ENCODE results near the gene RFC2.
"Not testable (repeated sequence)": the region's sequence is repeated elsewhere in the genome, so short reads cannot be mapped to it uniquely, and the experiment has no call there.

The RFC2 gene

DNA sequence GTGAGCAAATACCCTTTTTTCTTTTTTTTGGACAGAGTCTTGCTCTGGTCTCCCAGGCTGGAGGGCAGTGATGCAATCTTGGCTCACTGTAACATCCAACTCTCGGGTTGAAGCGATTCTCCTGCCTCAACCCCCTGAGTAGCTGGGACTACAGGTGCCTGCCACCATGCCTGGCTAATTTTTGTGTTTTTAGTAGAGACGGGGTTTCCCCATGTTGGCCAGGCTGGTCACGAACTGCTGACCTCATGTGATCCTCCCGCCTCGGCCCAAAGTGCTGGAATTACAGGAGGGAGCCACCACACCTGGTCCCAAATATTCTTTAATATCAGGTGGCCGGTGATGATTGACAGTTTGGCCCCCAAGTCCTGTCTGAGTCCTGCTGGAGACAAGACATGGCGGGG is 37.8 kb downstream of the RFC2 start:
- no peak for DNase-seq

DNA sequence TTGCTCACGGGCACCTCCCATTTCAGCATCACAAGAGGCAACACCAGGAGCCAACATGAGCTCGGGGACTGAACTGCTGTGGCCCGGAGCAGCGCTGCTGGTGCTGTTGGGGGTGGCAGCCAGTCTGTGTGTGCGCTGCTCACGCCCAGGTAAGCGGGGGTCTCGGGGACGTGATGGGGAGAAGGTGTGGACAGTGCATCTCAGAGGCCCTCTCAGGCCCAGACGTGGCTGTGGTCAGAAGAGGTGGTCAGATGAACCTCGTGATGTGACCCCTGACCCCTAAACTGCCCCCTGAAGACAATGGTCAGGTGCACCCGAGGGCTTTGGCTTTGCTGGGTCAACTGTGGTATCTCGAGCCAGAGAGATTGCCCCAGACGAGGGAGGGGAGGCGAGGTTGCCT is 38.3 kb downstream of the RFC2 start:
- no peak for DNase-seq

DNA sequence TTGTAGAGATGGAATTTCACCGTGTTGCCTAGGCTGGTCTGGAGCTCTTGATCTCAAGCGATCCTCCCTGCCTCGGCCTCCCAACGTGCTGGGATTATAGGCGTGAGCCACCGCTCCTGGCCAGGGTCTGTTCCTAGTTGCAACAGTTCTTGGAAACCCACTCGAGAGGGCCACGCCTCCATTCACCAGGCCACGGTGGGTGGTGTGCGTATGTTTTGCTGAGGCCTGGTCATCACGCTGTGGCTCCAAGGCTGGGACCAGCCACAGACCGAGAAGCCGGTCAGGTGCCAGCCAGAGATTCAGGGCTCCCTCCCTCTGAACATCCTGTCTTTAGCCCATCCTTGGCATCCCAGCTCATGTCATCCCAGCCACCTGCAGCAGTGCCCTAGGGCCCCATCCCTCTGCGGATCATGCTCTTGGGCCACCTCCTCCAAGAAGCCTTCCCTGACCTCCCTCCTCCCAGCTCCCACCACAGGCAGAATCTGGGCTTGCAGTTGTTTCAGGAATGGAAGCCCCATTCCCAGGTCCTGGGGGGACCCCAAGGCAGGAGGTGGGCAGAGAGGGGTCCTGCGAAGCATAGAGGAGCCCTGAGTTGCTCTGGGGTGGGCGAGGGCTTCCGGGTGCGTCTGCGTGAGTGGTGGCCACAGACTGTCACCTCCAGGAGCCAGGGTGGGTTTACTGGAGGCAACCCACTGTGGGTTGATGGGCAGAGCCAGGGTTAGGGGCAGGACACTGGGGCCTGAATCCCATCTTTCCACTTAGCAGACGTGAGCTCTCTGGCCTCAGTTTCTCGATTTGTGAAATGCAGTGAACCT is 39.2 kb downstream of the RFC2 start:
- DNase-seq = no peak

DNA sequence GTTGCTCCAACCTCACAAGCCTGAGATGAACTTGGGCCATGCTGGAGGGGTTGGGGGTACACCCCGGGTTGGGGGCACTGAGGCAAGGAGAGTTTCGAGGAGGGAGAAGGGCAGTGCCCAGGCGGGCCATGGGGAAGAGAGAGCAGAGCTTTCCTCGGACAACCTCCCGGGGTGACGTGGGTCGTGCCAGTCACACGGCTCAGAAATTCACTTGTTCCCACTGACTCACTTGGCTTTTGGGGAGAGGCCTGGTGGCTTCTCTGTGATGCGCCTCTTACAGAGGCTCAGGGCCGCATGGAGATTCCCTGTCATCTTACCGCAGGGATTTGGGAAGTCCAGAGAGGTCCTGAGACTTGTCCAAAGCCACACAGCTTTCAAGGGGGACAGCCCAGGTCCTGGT is 41.5 kb downstream of the RFC2 start:
- no peak for DNase-seq

DNA sequence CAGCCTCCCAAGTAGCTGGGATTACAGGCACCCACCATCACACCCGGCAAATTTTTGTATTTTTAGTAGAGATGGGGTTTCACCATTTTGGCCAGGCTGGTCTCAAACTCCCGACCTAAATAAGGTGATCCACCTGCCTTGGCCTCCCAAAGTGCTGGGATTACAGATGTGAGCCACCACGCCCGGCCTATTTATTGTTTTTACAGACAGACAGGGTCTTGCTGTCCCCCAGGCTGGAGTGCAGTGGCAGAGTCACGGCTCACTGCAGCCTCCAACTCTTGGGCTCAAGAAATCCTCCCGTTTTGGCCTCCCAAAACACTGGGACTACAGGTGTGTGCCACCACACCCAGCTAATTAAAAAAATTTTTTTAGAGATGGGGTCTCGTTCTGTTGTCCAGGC is 46.0 kb downstream of the RFC2 start:
- DNase-seq = not testable (repeated sequence)

DNA sequence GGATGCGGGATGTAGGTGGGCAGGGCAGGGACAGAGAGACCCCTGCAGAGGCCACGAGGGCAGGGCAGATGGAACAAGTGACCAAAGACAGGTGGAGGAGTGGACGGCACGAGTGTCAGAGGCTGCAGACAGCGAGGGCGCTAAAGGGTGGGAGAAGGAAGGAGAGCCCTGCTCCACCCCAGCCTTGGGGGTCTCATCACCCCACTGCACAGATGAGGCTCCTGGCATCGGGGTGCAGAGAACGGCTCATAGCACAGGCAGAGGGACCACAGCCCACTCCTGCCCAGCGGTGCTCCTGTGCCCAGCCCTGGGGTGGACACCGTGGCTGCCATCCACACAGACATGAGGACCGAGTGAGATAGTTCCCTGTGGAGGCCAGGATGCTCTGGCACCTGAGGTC is 46.6 kb downstream of the RFC2 start:
- DNase-seq = no peak

DNA sequence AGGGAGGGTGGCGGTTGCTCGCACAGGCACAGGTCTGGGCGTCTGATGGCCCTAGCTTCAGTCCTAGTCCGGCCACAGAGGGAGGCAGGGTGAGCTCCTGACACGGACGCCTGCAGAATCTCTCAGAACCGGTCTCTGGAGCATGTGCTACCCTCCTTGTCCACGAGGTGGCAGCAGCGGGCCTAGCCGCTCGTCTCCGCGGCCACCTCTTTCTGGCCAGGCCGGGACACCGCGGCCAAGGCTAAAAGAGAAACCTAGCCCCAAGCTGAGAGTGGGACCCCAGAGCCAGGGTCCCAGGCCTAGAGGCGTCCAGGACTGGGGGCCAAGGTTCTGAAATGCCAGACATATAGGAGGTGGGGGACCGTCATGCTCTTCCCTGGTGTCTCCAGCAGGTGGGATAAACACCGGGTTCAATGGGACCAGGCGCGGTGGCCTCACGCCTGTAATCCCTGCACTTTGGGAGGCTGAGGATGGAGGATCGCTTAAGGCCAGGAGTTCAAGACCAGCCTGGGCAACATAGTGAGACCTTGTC is 47.5 kb downstream of the RFC2 start:
- peak; percentile 66 for DNase-seq

DNA sequence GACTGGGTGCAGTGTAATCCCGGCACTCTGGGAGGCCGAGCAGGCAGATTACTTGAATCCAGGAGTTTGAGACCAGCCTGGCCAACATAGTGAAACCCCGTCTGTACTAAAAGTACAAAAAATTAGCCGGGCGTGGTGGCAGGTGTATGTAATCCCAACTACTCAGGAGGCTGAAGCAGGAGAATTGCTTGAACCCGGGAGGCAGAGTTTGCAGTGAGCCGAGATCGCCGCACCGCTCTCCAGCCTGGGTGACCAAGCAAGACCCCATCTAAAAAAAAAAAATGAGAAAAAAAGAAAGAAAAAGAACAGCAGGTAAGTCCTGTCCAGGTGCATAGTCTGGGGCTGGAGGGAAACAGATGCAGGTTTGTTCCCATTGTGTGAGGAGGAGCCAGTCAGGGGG is 48.1 kb downstream of the RFC2 start:
- not testable (repeated sequence) for DNase-seq

DNA sequence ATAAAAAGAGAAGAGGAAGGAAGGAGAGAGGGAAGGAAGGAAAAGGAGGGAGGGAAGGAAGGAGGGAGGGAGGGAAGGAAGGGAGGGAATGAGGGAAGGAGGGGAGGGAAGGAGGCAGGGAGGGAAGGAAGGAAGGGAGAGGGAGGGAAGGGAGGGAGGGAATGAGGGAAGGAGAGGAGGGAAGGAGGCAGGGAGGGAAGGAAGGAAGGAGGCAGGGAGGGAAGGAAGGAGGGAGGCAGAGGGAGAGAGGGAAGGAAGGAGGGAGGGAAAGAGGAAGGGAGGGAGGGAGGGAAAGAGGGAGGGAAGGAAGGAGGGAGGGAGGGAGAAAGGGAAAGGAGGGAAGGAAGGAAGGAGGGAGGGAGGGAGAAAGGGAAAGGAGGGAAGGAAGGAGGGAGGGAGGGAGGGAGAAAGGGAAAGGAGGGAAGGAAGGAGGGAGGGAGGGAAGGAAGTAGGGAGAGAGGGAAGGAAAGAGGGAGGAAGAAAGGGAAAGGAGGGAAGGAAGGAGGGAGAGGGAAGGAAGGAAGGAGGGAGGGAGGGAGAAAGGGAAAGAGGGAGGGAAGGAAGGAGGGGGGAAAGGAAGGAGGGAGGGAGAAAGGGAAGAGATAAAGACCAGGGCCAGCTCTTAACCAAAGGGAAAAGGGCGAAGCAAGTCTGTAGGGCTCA is 50.1 kb downstream of the RFC2 start:
- no peak for DNase-seq

DNA sequence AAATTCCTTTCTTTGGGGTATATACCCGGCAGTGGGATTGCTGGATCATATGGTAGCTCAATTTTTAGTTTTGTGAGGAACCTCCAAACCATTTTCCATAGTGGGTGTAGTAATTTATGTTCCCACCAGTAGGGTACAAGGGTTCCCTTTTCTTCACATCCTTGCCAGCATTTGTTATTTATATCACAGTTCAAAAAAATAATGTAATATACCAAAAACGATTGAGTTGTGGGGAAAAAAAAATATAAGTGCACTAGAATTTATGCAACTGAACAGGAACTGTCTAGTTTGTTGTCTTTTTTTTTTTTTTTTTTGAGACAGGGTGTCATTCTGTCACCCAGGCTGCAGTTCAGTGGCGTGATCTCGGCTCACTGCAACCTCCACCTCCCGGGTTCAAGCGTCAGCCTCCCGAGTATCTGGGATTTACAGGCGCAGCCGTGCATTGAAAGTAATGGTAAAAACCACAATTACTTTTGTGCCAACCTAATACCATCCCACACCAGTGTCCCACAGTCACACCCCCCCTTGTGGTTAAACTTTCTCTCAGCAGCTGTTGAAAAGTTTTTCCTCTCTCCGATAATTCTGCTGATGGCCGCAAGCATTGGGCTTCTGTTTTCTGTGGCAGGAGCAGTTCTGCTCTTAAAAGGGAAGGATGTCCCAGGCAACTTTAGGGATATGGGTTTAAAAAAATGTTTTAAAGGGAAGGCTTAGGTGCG is 51.2 kb downstream of the RFC2 start:
- no peak for DNase-seq

DNA sequence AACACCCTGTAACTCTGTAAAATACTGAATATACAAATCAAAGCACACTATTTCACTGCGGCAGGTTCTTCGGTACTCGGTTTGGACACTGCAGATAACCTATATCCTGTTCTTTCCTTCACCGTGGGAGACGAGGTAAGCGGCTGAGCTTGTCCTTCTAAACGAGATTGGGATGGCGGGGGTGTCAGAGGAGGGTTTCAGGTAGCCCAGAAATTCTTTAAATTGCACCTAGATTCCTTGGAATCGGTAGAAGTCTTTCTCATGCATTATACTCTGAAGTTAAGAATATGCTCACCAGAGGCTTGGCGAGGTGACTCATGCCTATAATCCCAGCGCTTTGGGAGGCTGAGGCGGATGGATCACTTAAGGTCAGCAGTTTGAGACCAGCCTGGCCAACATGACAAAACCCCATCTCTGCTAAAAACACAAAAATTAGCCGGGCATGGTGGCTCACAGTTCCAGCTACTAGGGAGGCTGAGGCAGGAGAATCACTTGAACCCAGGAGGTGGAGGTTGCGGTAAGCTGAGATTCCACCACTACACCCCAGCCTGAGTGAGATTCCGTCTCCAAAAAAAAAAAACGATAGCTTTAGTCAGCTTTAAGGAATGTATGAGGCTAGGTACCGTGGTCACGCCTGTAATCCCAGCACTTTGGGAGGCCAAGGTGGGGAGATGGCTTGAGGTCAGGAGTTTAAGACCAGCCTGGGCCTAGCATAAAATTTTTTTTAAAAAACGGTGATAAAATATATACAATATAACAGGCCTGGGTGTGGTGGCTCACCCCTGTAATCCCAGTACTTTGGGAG is 54.4 kb downstream of the RFC2 start:
- no peak for DNase-seq

DNA sequence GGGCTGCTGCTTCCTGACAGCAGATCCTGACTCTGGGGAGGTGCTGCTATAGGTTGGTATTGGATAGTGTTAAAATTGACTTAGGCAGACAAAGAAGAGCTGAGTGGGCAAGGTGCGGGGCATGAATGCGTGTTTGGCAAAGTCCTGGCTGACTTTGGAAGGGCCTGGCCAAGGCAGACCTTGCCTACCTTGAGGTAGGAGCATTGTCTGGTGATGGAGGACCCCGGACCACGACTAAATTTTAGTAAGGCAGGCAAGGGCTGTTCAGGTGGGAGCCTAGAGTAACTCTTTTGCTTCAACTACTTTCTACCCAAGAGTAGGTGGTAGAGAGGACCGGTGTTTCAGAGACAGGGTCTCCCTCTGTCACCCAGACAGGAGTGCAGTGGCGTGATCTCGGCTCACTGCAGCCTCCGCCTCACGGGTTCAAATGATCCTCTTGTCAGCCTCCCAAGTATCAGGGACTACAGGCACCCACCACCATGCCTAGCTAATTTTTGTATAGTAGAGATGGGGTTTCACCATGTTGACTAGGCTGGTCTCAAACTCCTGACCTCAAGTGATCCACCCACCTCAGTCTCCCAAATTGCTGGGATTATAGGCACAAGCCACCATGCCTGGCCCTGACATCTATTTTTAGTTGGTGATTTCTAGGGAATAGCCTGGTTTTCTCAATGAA is 56.6 kb downstream of the RFC2 start:
- DNase-seq = no peak

DNA sequence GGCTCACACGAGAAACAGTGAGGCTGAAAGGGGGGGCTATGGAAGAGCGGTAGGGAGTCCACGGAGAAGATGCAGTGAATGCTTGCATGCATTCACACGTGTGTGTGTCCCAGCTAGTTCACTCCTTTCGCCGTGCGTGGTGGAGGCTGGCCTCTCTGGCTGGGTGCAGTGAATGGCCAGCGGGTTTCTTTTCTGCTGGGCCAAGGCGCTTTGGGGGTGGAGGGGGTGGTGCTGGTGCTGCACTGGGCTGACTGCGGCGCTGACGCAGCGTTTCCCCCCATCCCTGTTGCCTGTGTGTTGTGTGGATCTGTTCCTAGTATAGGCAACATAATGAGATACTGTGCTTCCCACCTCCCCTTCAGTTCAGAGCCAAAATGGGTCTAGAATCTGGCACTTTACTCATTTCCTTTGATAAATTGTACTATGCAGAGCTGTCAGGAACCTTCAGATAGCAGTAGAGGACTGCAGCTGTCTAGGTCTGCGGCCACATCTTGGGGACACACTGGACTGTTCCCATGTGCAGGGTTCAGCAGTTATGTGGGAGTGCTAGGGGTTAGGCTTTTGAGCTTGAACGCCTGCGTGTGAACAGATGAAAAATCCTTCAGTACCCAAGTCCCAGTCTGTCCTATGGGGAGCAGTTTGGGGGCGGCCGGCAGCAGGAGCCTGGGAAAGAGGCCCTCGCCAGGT is 58.1 kb downstream of the RFC2 start:
- DNase-seq = not testable (repeated sequence)

DNA sequence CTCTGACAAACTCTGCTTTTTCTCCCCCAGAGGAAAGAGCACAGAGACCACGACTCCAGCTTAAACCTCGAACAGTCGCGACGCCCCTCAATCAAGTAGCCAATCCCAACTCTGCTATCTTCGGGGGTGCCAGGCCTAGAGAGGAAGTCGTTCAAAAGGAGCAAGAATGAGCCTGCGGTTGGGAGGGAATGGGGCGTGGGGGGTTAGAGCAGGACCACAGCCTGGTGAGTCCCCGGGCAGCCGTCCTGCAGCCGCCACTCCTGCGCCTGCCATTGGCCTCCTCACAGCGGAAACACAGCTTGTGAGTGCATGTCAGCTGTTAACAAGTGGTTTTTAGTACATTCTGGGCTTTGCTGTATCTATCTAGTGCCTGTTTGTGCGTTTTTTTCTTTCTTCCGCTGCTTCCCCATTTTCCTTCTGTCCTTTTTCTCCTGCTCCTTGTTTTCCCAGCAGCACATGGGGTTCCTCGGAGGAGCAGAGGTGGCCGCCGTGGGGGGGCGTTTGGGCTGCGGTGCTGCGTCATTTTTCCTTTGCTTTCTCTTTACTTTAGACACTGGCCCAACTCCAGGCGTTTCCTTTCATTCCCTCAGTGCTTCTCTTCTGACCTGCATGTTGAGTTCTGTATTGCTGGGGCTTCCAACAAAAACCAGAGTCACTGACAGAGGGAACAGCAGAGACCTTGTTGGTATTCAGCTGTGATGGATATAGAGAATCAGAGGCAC is 58.9 kb downstream of the RFC2 start:
- not testable (repeated sequence) for DNase-seq

DNA sequence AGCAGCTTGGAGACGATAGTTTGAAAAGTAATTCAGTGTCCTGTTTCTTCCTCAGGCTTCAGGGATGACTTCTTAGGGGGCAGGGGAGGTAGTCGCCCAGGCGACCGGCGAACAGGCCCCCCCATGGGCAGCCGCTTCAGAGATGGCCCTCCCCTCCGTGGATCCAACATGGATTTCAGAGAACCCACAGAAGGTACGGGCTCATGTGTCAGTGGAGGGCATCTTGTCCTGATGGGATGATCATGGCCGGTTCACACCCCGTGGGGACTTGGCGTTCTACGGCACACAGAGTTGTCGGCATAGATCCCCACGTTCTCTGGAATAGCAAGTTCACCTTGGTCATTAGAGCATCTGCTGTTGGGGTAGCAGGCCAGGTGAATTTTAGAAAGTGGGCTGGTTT is 59.5 kb downstream of the RFC2 start:
- DNase-seq = no peak

DNA sequence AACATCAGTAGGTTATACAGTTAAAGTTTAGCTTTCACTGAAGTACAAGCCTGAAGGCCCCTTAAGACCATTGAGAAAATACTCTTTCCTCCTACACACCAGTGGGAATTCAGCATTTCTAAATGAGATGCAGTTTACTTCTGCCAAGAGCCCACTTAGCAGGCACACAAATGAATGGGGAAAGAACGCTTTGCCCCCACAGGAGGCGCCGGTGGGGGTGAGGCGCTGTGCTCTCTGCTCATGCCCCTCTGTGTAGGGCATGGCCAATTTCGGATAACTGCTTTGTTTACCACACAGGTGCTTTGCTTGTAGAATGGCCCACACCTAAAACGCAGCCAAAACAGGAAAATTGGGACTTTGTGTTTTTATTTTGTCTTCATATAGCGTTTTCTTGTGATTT is 60.3 kb downstream of the RFC2 start:
- no peak for DNase-seq

DNA sequence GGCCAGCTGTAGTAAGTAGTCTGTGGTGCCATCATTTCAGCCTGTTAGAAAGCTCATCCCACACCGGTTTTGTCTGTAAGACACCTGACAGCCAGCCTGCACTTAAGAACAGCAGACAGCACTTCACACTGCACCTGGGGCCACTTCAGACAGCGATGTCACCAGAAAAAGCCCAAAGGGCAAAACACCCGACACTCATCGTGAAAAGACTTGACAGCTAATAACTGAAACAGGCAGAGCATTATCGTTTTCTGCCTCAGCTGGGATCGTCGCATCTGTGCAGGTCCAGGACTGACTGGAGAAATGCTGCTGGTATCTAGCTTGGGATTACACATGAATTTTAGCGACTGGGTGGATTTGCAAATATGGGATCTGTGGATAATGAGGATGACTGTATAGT is 61.1 kb downstream of the RFC2 start:
- no peak for DNase-seq

DNA sequence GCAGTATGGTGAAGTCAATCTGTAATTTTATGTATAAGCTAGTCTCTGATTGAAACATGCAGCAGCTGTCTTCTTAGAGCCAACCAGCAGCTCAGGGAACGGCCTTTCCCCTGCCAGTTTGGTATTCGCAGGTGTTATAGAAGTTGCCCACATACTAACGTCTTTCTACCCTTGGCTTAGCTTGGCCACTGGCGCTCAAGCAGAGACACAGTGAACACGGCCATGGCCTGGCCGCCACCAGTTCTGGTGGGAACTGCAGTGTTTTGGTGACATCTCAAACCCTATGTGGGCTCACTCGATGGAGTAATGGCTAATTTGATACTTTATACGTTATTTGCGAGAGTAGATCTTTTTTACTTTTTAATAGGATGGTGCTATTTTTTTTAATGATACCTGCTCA is 63.0 kb downstream of the RFC2 start:
- no peak for DNase-seq

DNA sequence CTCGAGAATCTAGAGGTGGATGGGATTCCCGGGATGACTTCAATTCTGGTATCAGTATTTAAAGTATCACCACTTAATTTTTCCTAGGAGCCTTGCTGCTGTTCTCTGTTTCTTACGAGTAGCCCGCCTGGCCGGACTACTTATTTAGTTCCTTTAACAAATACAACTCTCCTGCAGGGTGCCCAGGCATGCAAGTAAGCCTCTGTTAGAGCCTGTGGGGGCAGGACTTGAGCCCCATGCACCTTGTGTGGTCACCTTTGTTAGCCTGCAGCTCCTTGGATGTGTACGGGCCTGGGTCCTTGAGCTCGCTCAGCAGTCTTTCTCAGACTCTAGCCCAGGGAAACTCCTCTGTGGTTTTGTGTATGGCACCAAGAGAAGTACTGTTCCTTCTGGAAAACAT is 63.9 kb downstream of the RFC2 start:
- DNase-seq = no peak

DNA sequence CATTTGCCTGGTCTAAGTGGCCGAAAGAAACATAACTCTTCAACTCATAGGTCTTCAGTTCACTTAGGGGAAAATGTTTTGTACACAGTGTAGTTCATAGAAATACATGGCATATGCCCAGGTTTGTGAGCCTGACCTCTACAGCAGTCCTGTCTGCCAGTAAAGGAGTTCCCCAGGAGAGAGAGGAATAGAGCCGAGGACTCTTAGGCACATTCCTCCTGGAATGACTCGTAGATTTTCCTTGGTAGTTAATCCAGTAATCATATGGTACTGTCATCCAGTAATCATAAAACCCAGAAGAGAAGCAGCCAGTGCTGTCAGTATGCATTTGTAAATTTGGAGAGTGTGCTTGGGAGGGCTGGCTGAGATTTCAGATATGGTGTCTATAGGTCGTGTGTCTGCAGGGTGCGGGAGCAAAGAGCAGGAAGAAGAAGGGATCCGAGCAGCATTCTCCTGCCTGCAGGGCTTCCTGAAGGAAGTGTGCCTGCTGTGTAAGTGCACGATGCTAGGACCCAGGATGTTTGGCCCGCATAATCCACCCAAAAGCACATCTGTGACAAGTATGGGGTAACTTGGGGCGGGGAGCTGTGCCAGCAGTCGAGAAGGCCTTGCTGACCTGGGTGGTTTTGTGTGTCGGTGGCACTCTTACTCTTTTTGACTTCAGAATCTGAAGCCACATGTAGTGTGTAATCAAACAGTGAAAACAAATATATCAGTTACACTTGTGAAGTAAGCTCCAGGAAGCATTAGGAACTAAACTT is 66.1 kb downstream of the RFC2 start:
- no peak for DNase-seq
